ENCODE data around the gene APOBEC3A.

DNA sequence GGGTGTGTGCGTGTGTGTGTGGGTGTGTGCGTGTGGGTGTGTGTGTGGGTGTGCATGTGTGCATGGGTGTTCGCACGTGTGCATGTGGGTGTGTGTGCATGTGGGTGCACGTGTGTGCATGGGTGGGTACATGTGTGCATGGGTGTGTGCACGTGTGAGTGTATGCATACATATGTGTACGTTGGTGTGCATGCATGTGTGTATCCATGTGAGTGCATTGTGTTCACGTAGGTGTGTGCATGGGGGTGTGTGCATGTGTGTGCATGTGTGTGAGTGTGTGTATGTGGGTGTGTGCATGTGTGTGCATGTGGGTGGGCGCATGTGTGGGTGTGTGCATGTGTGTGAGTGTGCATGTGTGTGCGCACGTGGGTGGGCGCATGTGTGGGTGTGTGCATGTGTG, 19.9 kb upstream of the APOBEC3A start:
- TF ChIP-seq ZNF232 (CRISPR knock-in tag; IDR thresholded peaks at IDR 0.05) (no peak), TEAD4 (CRISPR knock-in tag; IDR thresholded peaks at IDR 0.05) (no peak)
- TF ChIP-seq, protein P1, sequence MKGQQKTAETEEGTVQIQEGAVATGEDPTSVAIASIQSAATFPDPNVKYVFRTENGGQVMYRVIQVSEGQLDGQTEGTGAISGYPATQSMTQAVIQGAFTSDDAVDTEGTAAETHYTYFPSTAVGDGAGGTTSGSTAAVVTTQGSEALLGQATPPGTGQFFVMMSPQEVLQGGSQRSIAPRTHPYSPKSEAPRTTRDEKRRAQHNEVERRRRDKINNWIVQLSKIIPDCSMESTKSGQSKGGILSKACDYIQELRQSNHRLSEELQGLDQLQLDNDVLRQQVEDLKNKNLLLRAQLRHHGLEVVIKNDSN (CRISPR knock-in tag; IDR thresholded peaks at IDR 0.05) = no peak
- TF ChIP-seq, protein P2, sequence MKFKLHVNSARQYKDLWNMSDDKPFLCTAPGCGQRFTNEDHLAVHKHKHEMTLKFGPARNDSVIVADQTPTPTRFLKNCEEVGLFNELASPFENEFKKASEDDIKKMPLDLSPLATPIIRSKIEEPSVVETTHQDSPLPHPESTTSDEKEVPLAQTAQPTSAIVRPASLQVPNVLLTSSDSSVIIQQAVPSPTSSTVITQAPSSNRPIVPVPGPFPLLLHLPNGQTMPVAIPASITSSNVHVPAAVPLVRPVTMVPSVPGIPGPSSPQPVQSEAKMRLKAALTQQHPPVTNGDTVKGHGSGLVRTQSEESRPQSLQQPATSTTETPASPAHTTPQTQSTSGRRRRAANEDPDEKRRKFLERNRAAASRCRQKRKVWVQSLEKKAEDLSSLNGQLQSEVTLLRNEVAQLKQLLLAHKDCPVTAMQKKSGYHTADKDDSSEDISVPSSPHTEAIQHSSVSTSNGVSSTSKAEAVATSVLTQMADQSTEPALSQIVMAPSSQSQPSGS (CRISPR knock-in tag; IDR thresholded peaks at IDR 0.05; ENCODE audit: borderline replicate concordance, low read depth) = no peak
- TF ChIP-seq, protein P3, sequence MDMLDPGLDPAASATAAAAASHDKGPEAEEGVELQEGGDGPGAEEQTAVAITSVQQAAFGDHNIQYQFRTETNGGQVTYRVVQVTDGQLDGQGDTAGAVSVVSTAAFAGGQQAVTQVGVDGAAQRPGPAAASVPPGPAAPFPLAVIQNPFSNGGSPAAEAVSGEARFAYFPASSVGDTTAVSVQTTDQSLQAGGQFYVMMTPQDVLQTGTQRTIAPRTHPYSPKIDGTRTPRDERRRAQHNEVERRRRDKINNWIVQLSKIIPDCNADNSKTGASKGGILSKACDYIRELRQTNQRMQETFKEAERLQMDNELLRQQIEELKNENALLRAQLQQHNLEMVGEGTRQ (CRISPR knock-in tag; IDR thresholded peaks at IDR 0.05) = no peak
